ENCODE data around the gene SAMD14.

- TF ChIP-seq CTCF (conservative IDR thresholded peaks at IDR 0.05) (no peak), ZFX (IDR thresholded peaks at IDR 0.05) (no peak)
Observed at GRCh38 chr17:50071692-50072091, 58.3 kb downstream of the SAMD14 start.

Data from C4-2B (cell line).